Smooth muscle cell of the umbilical artery (primary cell): ENCODE results near the gene CDKL2. TPM values are rescaled to one million over a fixed set of nuclear protein-coding genes. Genes with fewer than 3 reads are reported as not detected.

Experiments used
- total RNA-seq: library from RNA; depleted of rRNA; stranded (reverse); fragments of >200 nt; gene quantifications from 2 replicates; pipeline ENCODE4 v1.2.3, GENCODE V29; 2014

Gene CDKL2
- total RNA-seq, result 0.88 and 0.89 TPM in 2 replicates

DNA sequence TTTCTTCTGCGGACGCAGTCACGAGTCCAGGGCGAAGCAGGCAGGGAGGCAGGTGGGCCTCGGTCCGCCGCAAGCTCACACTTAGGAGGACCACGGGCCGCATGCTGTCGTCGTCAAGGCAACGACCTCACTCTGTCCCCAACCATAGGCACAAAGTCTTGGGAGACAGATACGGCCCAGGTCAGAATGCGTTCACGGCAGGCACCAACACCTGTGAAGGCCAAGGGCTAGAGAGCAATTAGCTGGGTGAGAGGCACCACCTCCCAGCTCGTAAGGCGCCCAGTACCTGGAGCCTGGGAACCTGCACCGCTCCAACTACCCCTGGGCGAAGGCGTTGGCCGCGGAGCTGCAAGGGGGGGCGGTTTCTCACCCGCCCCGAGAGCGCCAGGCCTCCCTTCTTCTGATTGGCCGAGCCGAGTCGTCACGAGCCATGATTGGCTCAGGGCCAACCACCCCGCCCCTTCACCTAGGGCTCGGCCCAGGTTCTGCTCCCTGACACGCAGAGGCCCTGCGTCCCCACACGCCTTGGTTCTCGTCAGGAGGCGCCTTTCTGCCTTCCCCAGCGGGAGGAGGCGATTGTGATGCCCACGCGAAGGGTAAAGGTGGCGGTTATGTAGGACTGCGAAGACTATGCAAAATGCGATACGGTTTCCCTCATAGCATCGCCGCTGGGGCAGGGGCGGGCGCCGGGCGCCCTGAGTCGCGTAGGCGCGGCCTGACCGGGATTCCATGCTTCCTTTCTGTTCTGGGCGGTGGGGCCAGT, at the start of gene CDKL2:
Gene CDKL2, minus strand, starts transcription at position 355 of the 763 bp plus-strand sequence. CDS start 4,540 bp downstream, outside the sequence.

DNA sequence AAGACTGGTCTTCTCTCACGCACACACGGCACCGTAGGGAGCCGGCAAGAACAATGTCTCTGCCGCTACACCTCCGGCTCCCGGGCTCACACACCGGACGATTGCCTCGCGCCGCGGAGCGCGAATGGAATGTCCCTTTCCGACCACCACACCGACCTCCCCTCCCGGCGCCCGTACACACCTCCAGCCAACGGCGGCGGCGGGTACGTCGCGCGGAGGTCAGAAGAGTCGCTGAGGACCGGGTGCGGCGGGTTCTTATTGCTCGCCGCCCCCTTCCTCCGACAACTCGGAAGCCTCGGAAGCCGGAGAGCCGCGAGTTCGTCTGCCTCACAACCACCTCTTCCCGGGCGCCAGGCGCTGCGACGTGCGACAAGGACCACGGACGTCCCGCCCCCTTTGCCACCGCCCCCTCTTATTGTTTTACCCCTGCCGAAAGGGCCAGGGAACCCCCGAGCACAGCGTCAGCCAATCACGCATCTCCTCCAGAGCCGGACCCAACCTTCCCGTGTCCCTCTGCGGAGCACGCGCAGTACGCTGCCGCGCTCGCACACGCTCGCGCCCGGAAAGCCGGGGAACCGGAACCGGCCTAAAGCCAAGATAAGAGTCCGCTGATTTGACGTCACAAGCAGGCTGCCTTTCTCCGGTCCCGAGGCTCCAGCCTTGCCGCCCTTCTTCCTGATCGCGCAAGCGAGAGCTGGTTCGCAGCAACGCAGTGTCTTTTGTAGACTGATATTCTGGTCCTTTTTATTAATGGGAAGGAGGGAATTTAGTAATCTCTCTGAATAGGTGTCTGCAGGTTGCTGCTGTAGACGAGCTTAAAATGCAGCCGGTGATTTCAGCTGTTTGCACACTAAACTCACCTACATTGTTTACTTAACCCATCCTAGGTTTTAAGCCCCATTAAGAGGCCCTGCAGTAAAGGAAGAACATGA, 43.0 kb upstream of the CDKL2 start, which contains the start of gene G3BP2:
Gene G3BP2, minus strand, starts transcription at position 385 of the 932 bp plus-strand sequence. CDS start 11,386 bp downstream, outside the sequence.

DNA sequence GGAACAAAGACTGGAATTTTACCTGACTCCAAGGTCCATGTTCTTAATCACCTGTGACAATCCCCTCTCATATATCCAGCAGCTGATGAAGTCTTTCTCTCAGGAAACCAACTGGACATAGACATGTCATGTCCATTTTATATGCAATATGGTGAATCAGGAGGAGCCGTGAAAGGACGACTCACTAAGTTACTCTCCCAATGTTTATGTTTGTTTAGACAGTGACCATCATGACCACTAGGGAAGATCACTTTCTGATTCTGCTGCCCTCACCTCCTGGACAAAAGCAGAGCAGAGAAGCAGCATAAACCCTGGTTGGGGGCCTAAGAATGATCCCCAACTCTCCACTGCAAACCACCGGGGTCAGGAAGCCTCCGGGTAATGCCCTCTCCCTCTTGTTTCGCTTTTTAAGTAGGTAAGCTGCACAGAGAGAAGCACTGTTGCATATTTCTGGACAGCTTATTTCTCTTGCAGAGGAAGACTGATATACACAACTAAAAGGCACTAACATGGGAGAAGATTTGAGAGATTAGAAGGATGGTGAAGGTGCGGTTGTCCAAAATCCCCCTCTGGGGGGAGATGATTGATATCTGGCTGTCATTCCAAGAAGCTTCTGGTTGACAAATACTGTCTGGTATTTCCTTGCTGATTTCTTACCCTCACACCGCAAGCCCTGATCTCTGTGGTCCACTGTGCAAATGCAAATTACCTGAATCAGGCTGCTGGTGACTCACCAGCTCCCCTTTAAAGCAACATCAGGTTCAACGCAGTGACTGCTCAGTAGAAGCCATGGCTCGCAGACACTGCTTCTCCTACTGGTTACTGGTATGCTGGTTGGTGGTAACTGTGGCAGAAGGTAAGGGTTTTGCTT, 74.8 kb downstream of the CDKL2 start, which contains the start of gene ODAPH:
Gene ODAPH, plus strand, starts transcription at position 773 of the 871 bp plus-strand sequence. Its CDS starts 17 bp downstream, at position 790.

Other genes with a start within 250 kb of the CDKL2 start
- gene RCHY1, start 116.1 kb downstream of the CDKL2 start, total RNA-seq, result 36.0 and 38.0 TPM in 2 replicates
- gene THAP6, start 116.1 kb downstream of the CDKL2 start, total RNA-seq, result 17.5 and 18.7 TPM in 2 replicates
- gene ODAPH, start 74.5 kb downstream of the CDKL2 start, total RNA-seq, result under 0.01 and 0.18 TPM in 2 replicates
- 267 and 273 TPM in 2 replicates for gene G3BP2, start 42.9 kb upstream of the CDKL2 start, total RNA-seq
- gene USO1, start 94.0 kb upstream of the CDKL2 start, total RNA-seq, result 204 and 253 TPM in 2 replicates